Measurements from ENCODE around the gene FLNA.

DNA sequence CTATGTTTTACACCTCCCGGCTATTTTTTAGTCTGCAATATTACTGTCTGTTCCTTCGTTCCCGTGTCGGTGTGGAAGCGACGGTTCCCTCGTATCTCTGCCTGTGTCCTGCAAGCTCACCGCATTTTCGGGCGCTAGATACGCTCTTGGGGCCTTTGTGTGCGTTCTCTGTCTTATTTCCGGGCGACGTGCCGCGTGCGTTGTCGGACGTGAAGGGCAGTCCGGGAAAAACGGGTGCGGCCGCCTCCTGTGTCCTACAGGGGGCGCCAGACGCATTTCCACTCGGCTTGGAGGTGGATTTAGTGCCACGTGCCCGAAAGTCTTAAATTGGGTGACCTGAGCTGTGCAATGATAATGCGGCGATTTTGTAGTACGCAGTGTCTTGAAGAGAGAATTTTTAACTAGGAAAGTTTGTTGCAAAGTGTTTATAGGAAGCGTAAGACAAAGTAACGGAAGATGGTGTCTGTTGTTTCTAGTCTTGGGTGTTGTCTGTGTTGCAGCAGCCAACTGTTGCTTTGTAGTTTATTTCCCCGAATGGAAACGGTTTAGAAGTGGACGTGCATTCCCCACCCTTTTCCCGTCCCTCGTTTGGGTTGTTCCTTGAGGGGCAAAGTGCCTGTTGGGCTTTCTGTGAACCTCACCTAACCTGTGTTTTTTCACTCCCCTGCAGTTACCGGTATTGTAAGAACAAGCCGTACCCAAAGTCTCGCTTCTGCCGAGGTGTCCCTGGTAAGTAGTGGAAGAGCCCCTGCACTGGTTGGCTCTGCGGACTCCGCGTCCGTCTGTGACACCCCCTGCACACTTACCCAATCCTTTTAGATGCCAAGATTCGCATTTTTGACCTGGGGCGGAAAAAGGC, 24.5 kb upstream of the FLNA start:
- TF ChIP-seq, protein P1, sequence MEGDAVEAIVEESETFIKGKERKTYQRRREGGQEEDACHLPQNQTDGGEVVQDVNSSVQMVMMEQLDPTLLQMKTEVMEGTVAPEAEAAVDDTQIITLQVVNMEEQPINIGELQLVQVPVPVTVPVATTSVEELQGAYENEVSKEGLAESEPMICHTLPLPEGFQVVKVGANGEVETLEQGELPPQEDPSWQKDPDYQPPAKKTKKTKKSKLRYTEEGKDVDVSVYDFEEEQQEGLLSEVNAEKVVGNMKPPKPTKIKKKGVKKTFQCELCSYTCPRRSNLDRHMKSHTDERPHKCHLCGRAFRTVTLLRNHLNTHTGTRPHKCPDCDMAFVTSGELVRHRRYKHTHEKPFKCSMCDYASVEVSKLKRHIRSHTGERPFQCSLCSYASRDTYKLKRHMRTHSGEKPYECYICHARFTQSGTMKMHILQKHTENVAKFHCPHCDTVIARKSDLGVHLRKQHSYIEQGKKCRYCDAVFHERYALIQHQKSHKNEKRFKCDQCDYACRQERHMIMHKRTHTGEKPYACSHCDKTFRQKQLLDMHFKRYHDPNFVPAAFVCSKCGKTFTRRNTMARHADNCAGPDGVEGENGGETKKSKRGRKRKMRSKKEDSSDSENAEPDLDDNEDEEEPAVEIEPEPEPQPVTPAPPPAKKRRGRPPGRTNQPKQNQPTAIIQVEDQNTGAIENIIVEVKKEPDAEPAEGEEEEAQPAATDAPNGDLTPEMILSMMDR (conservative IDR thresholded peaks at IDR 0.05), result peak; percentile 86
- TF ChIP-seq ZFX (IDR thresholded peaks at IDR 0.05), result no peak
